ENCODE data around the gene DNAJA3.

The DNAJA3 gene

DNA sequence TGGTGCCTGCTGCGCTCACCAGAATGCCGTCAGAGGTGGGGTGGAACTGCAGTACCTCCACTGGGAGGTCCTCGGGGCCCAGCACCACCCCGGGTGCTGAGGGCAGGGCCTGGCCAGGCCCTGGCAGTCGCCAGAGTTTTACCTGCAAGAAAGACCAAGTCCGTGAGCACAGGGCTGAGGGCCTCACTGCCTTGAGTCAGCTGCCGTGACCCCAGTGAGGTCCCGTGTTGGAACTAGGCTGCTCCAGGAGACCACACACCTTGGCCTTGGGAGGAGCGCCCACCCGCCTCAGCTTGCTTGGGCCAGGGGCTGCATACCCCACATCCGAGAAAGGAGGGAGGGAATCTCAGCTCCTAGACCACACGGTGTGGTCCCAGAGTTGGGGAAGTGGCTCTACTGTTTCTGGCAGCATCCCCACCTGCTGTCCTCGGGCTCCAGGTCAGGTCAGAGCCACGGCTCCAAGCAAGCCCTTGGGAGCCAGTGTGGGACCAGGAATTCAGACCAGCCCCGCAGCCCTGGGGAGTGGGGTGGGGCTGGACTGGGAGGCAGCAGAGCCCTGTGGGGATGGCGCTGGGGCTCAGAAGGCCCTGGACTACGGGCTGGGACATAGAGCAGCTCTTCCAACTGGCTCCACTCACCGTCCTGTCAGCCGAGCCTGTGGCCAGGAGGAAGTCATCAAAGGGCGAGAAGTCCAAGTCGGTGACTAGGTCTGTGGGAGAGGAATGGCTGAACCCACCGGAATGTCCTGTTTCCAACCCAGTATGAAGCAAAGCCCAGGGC, 17.9 kb upstream of the DNAJA3 start:
- DNase-seq = no peak

GRCh38 chr16:4408323-4408690, 17.4 kb upstream of the DNAJA3 start:
- no peak for DNase-seq

GRCh38 chr16:4409081-4409932, 16.4 kb upstream of the DNAJA3 start:
- no peak for DNase-seq

DNA sequence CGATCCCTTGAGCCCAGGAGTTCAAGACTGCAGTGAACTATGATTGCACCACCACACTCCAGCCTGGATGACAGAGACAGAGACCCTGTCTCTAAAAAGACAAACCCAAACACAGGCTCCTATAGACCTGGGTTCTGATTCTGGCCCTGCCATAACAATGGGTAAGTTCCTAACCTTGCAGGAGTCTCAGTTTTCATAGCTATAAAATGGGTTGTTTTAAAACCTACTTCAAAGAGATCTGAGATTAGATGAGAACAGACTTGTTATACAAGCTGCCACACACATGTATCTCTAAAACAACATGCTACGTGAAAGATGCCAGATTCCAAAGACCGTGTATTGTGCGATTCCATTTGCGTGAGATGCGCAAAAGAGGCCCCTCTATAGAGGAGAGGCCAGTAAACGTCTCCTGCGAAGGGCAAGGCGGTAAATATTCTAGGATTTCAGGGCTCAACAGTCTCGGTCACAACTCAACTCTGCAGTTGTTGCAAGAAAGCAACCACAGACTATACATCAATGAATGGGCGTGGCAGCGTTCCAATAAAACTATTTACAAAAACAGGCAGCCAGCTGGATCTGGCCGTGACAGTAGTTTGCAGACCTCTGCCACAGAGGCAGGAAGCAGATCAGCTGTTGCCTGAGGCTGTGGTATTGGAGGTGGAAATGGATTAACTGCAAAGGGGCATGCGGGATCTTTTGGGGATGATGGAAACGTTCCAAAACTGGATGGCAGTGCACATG, 15.2 kb upstream of the DNAJA3 start:
- no peak for DNase-seq

- DNase-seq = no peak
These were observed 14.0 kb upstream of the DNAJA3 start for GRCh38 chr16:4411684-4412083.

DNA sequence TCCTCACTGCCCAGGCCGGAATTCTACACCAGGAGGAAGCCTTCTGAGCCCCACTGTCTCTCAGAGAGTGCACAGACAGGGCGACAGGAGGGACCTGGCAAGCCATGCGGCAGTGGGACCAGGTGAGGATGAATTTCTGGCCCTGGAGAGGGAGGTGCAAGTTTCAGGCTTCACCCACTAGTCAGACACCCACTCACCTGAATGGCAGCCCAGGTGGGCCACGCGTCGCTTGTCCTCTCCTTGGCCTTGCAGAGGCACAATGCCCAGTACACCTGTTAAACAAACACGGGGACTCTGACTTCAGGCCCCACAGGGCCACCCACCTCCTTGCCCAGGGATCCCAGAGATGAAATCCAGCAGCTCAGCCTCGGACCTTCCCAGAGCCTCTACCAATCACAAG, 13.5 kb upstream of the DNAJA3 start:
- no peak for DNase-seq

GRCh38 chr16:4412854-4413253, 12.8 kb upstream of the DNAJA3 start:
- no peak for DNase-seq

- DNase-seq = no peak
These were observed 11.3 kb upstream of the DNAJA3 start for GRCh38 chr16:4414187-4414917.

GRCh38 chr16:4415538-4416199, 10.0 kb upstream of the DNAJA3 start:
- DNase-seq = no peak

GRCh38 chr16:4416200-4417032, 9.3 kb upstream of the DNAJA3 start, which contains the start of gene CORO7:
Gene CORO7 (minus strand): TSS chr16:4416596. CDS start chr16:4416518, 78 bp downstream.
- peak; percentile 64 to 87 for DNase-seq

- no peak for DNase-seq
These were observed 6.2 kb upstream of the DNAJA3 start for GRCh38 chr16:4419402-4419959.

GRCh38 chr16:4420505-4421105, 5.1 kb upstream of the DNAJA3 start:
- DNase-seq = no peak

GRCh38 chr16:4426021-4426684, 485 bp downstream of the DNAJA3 start:
- no peak for DNase-seq

- DNase-seq = no peak
These were observed 1.2 kb downstream of the DNAJA3 start for GRCh38 chr16:4426722-4427372.

DNA sequence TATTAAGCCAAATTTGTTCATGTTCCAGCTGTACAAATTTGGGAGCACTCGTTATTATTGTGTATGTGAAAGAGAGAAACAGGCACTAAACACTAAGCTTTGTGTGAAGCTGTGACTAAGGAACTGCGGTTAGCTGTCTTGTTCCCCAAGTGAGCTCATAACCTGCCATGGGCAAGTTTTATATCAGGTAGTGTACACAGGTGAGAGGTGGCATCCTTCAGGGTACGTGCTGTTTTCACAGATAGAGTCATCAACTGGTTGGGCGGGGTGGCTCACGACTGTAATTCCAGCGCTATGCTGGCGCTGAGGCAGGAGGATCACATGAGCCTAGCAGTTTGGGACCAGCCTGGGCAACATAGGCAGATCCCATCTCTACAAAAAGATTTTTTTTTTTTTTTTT, 2.8 kb downstream of the DNAJA3 start:
- DNase-seq = no peak

GRCh38 chr16:4431023-4431422, 5.4 kb downstream of the DNAJA3 start:
- DNase-seq = no peak

- DNase-seq = no peak
These were observed 7.6 kb downstream of the DNAJA3 start for GRCh38 chr16:4433228-4433627.

- no peak for DNase-seq
These were observed 8.5 kb downstream of the DNAJA3 start for GRCh38 chr16:4433914-4434787.

Measured in cerebellar nuclear complex (tissue), 1 donor.